Ascending aorta (tissue), 2 donors: ENCODE results near the gene SULT1C2. TPM values are rescaled to one million over a fixed set of nuclear protein-coding genes. Genes with fewer than 3 reads are reported as not detected.

Source experiments
- DNase-seq, 2 donors: peaks; one replicate each; pipeline ENCODE4 v3.0.0-alpha.2; 2019; ENCODE audit warnings: low spot score in 2 of 2
- H3K27ac ChIP-seq, 2 donors: fragments of 200-600 bp; sonication (generic); one replicate each; pipeline ENCODE4 v1.5.1; 2016 to 2017; ENCODE audit warnings: mild to moderate bottlenecking in 1 of 2
- H3K27me3 ChIP-seq: fragments of 200-600 bp; sonication (generic); one replicate; pipeline ENCODE4 v1.5.1; 2017
- H3K36me3 ChIP-seq, 2 donors: fragments of 200-600 bp; sonication (generic); one replicate each; pipeline ENCODE4 v1.5.1; 2016
- H3K4me1 ChIP-seq, 2 donors: fragments of 200-600 bp; sonication (generic); one replicate each; pipeline ENCODE4 v1.5.1; 2016 to 2017; ENCODE audit warnings: mild to moderate bottlenecking in 1 of 2
- H3K4me3 ChIP-seq, 2 donors: fragments of 200-600 bp; sonication (generic); one replicate each; pipeline ENCODE4 v1.5.1; 2016 to 2017; ENCODE audit warnings: mild to moderate bottlenecking in 1 of 2
- H3K9me3 ChIP-seq, 2 donors: fragments of 200-600 bp; sonication (generic); one replicate each; pipeline ENCODE4 v1.5.1; 2016
- CTCF ChIP-seq, 3 experiments: fragments of 200-600 bp in 2 of 3; fragments of 450-650 bp in 1 of 3; sonication (generic) in 2 of 3; IDR thresholded peaks; one replicate each; pipeline ENCODE4 v1.5.1; 2016 to 2019; ENCODE audit warnings: antibody characterized with exemption in 3 of 3, mild to moderate bottlenecking in 1 of 3, moderate library complexity in 1 of 3
- intact Hi-C: fragments of 100-400 bp; cut with DNase I; formaldehyde crosslinking; loops from one replicate; pipeline ENCODE4 v1.15.1; 2023
- total RNA-seq: library from RNA; depleted of rRNA; stranded (reverse); fragments of >200 nt; gene quantifications from one replicate; pipeline ENCODE4 v1.1.0, GENCODE V29; 2016

Gene SULT1C2
- total RNA-seq, 1 donor from 2014 or later: not detected

DNA sequence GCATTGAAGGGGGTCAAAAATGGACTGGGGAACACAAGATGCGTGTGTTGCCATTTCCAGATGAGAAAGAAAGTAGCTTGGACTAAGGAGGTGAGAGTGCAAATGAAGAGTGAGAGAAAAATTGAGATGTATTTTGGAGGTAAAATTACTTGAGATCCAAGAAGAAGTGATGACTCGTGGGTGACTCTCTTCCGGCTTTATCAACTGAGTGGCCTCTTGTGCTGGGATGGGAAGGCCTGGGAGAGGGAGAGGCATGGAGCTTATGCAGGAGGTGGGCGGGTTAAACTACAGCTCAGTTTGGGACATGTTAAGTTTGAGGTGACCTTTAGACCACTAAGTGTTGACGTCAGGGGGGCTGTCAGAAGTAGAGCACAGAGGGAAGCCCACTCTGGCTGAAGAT lies 34.9 kb downstream of the SULT1C2 start:
- no peak overlapping the region for H3K4me3 ChIP-seq
- no peaks in the 10 kb centered on the region for H3K9me3 ChIP-seq
- H3K27me3 ChIP-seq: no peaks in the 10 kb centered on the region
- no peak for TF ChIP-seq CTCF (IDR thresholded peaks at IDR 0.05)
- intact Hi-C loops: no loop called here
- DNase-seq: no peak
- H3K36me3 ChIP-seq: no peaks in the 10 kb centered on the region
- H3K27ac ChIP-seq: no peak overlapping the region
- H3K4me1 ChIP-seq: no peaks in the 10 kb centered on the region

GRCh38 chr2:108324531-108325255 lies 36.0 kb downstream of the SULT1C2 start:
- Histone ChIP-seq H3K4me3 (no peak overlapping the region), H3K27me3 (no peaks in the 10 kb centered on the region), H3K4me1 (no peaks in the 10 kb centered on the region), H3K9me3 (no peaks in the 10 kb centered on the region), H3K36me3 (no peaks in the 10 kb centered on the region), H3K27ac (no peak overlapping the region)
- no peak for TF ChIP-seq CTCF (IDR thresholded peaks at IDR 0.05)
- intact Hi-C loops: no loop called here
- DNase-seq: no peak

GRCh38 chr2:108325756-108326155 lies 37.1 kb downstream of the SULT1C2 start:
- DNase-seq: no peak
- intact Hi-C loops: no loop called here
- H3K36me3 ChIP-seq: no peaks in the 10 kb centered on the region
- no peaks in the 10 kb centered on the region for H3K27me3 ChIP-seq
- TF ChIP-seq CTCF (IDR thresholded peaks at IDR 0.05): no peak
- H3K4me1 ChIP-seq: no peaks in the 10 kb centered on the region
- H3K9me3 ChIP-seq: no peaks in the 10 kb centered on the region
- no peak overlapping the region for H3K4me3 ChIP-seq
- H3K27ac ChIP-seq: no peak overlapping the region

DNA sequence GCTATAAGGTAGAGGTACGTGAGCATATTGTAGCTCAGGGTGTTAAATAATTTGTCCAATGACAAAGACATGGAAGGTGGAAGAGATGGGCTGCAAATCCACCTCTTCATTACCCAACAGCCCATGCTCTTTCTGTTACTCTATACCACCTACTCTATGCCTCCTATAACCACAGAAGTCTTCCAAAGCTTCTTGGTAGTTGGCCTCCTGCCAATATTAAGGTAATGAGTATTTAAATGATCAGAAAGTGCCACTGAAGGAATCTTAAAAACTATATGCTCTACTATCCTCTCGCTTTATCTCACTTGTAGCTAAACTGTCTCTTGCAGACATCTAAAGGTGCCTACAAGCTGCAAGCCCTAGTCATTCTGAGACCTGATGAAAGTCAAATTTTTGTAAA lies 41.1 kb downstream of the SULT1C2 start:
- H3K27ac ChIP-seq: no peak overlapping the region
- no peak overlapping the region for H3K4me3 ChIP-seq
- TF ChIP-seq CTCF (IDR thresholded peaks at IDR 0.05): no peak
- intact Hi-C loops: no loop called here
- H3K9me3 ChIP-seq: no peaks in the 10 kb centered on the region
- no peaks in the 10 kb centered on the region for H3K4me1 ChIP-seq
- DNase-seq: no peak
- H3K27me3 ChIP-seq: no peaks in the 10 kb centered on the region
- H3K36me3 ChIP-seq: no peaks in the 10 kb centered on the region

- Histone ChIP-seq H3K27ac (no peak overlapping the region), H3K4me1 (no peaks in the 10 kb centered on the region), H3K9me3 (no peaks in the 10 kb centered on the region), H3K36me3 (no peaks in the 10 kb centered on the region), H3K27me3 (no peaks in the 10 kb centered on the region), H3K4me3 (no peak overlapping the region)
- DNase-seq: no peak
- intact Hi-C loops: no loop called here
- TF ChIP-seq CTCF (IDR thresholded peaks at IDR 0.05): no peak
Measured at GRCh38 chr2:108330979-108331378, 42.3 kb downstream of the SULT1C2 start.
